NCI-H2029 treated with DMSO at 0.1 percent for 48 hours (cell line): ENCODE data around the gene SLC6A8.
"Not testable (repeated sequence)": the region's sequence is repeated elsewhere in the genome, so short reads cannot be mapped to it uniquely, and the experiment has no call there.

ENCODE experiments used
- DNase-seq: peaks from one replicate; lab custom pipeline; 2025; lab: John Stamatoyannopoulos, UW

SLC6A8 gene

GRCh38 chrX:153672531-153673427 lies 14.9 kb upstream of the SLC6A8 start:
- no peak for DNase-seq

GRCh38 chrX:153673428-153674218 lies 14.1 kb upstream of the SLC6A8 start, which contains the start of gene PNCK:
PNCK (minus strand) TSS chrX:153673813; CDS start chrX:153673076, 737 bp downstream.
- DNase-seq = no peak

- no peak for DNase-seq
These were observed 13.4 kb upstream of the SLC6A8 start for GRCh38 chrX:153674219-153674851.

GRCh38 chrX:153681175-153681574 lies 6.6 kb upstream of the SLC6A8 start:
- DNase-seq = no peak

GRCh38 chrX:153683486-153683885 lies 4.2 kb upstream of the SLC6A8 start:
- not testable (repeated sequence) for DNase-seq

GRCh38 chrX:153684467-153685155 lies 3.1 kb upstream of the SLC6A8 start:
- DNase-seq = no peak

GRCh38 chrX:153685156-153685536 lies 2.6 kb upstream of the SLC6A8 start:
- DNase-seq = no peak

- no peak for DNase-seq
These were observed 1.7 kb upstream of the SLC6A8 start for GRCh38 chrX:153685751-153686696.

GRCh38 chrX:153686711-153687110 lies 1.0 kb upstream of the SLC6A8 start:
- DNase-seq = no peak

- DNase-seq = no peak
These were observed 345 bp downstream of the SLC6A8 start for GRCh38 chrX:153688071-153688470.

GRCh38 chrX:153688506-153688905 lies 780 bp downstream of the SLC6A8 start:
- DNase-seq = no peak

- DNase-seq = no peak
These were observed 1.3 kb downstream of the SLC6A8 start for GRCh38 chrX:153688911-153689590.

GRCh38 chrX:153689654-153690465 lies 2.1 kb downstream of the SLC6A8 start:
- no peak for DNase-seq

GRCh38 chrX:153690466-153690865 lies 2.7 kb downstream of the SLC6A8 start:
- DNase-seq = no peak

- DNase-seq = not testable (repeated sequence)
These were observed 3.5 kb downstream of the SLC6A8 start for GRCh38 chrX:153691032-153691827.

GRCh38 chrX:153692003-153692402 lies 4.3 kb downstream of the SLC6A8 start:
- DNase-seq = no peak

- no peak for DNase-seq
These were observed 5.0 kb downstream of the SLC6A8 start for GRCh38 chrX:153692611-153693156.
